B cell (primary cell): ENCODE results near the gene MRPL54. TPM values are rescaled to one million over a fixed set of nuclear protein-coding genes. Genes with fewer than 3 reads are reported as not detected.

Experiments
- ATAC-seq: fragments of 200-7000 bp; cut with Tn5 transposase; one replicate; pipeline ENCODE4 v1.10.0; 2021; ENCODE audit warnings: low read depth, mild to moderate bottlenecking, moderate number of reproducible peaks, moderate library complexity
- CTCF ChIA-PET: fragments of 350-600 bp; sonication (Branson Sonifier 250); formaldehyde crosslinking; loops from one replicate; lab custom pipeline; 2021; ENCODE audit warnings: antibody characterized with exemption, inconsistent platforms; lab: Charles Lee
- POLR2A ChIA-PET: fragments of 350-600 bp; sonication (Branson Sonifier 250); formaldehyde crosslinking; loops from one replicate; lab custom pipeline; 2021; ENCODE audit warnings: antibody characterized with exemption; lab: Charles Lee
- DNase-seq: peaks from one replicate; pipeline ENCODE4 v3.0.0; 2013
- H2AFZ ChIP-seq: 2 replicates; pipeline ENCODE4 v1.6.1; 2012; ENCODE audit warnings: mild to moderate bottlenecking, low read depth, low read length; ENCODE audit not compliant: insufficient read depth, poor library complexity, severe bottlenecking
- H3K27ac ChIP-seq, 2 donors: 1 replicate in 1 of 2; 2 replicates in 1 of 2; pipeline ENCODE4 v1.5.1; 2012 to 2013; ENCODE audit warnings: low read length in 2 of 2, mild to moderate bottlenecking in 2 of 2, moderate library complexity in 1 of 2
- H3K27me3 ChIP-seq, 4 experiments: fragments of 200-600 bp in 1 of 4; sonication (generic) in 1 of 4; replicated peaks in 1 of 4; 1 replicate in 2 of 4; 2 replicates in 2 of 4; pipeline versions ENCODE4 v1.6.1 to v1.7.0; 2013 to 2016; ENCODE audit warnings: low read length in 3 of 4, mild to moderate bottlenecking in 2 of 4, mixed read lengths in 1 of 4, moderate library complexity in 1 of 4; ENCODE audit not compliant: insufficient read depth in 4 of 4, control insufficient read depth in 3 of 4; ENCODE audit errors: control extremely low read depth in 1 of 4
- H3K36me3 ChIP-seq, 2 experiments: replicated peaks in 1 of 2; 1 replicate in 1 of 2; 2 replicates in 1 of 2; pipeline versions ENCODE4 v1.6.1 to v1.7.1; 2013; ENCODE audit warnings: low read length in 1 of 2; ENCODE audit not compliant: insufficient read depth in 2 of 2, control insufficient read depth in 1 of 2; ENCODE audit errors: control extremely low read depth in 1 of 2, extremely low read depth in 1 of 2
- H3K4me1 ChIP-seq, 2 donors: fragments of 200-600 bp in 1 of 2; sonication (generic) in 1 of 2; 1 replicate in 1 of 2; 2 replicates in 1 of 2; pipeline versions ENCODE4 v1.5.1 to v1.6.1; 2013 to 2017; ENCODE audit warnings: low read length in 2 of 2; ENCODE audit not compliant: control insufficient read depth in 2 of 2, insufficient read depth in 2 of 2
- H3K4me2 ChIP-seq: replicated peaks from 2 replicates; pipeline ENCODE3; 2012; ENCODE audit warnings: mild to moderate bottlenecking, low read depth, low read length; ENCODE audit not compliant: poor library complexity, severe bottlenecking
- H3K4me3 ChIP-seq, 5 experiments: fragments of 200-600 bp in 1 of 5; sonication (generic) in 1 of 5; 1 replicate in 3 of 5; 2 replicates in 2 of 5; pipeline versions ENCODE4 v1.5.1 to v1.7.0; 2011 to 2016; ENCODE audit warnings: low read length in 4 of 5, mild to moderate bottlenecking in 4 of 5, low read depth in 2 of 5, control low read depth in 1 of 5, moderate library complexity in 1 of 5; ENCODE audit not compliant: insufficient read depth in 1 of 5; ENCODE audit errors: control extremely low read depth in 1 of 5, extremely low read depth in 1 of 5
- H3K79me2 ChIP-seq: fragments of 200-600 bp; sonication (generic); one replicate; pipeline ENCODE4 v1.6.0; 2016; ENCODE audit warnings: low read length; ENCODE audit not compliant: control insufficient read depth, insufficient read depth
- H3K9ac ChIP-seq: fragments of 200-600 bp; sonication (generic); 2 replicates; pipeline ENCODE4 v1.6.1; 2017; ENCODE audit warnings: mild to moderate bottlenecking, low read length, moderate library complexity
- H3K9me3 ChIP-seq, 3 donors: one replicate each; pipeline versions ENCODE4 v1.6.1 to v1.7.1; 2013; ENCODE audit warnings: low read length in 2 of 3; ENCODE audit not compliant: control insufficient read depth in 2 of 3, insufficient read depth in 1 of 3; ENCODE audit errors: control extremely low read depth in 1 of 3
- H4K20me1 ChIP-seq: 2 replicates; pipeline ENCODE4 v1.6.0; 2012; ENCODE audit warnings: mild to moderate bottlenecking, low read length; ENCODE audit not compliant: insufficient read depth, control insufficient read depth, poor library complexity, severe bottlenecking
- H3K27ac Mint-ChIP-seq: one replicate; pipeline ENCODE4 v1.8.0; 2021; ENCODE audit warnings: mixed read lengths
- H3K27me3 Mint-ChIP-seq: one replicate; pipeline ENCODE4 v1.8.0; 2021; ENCODE audit warnings: mixed read lengths
- H3K4me1 Mint-ChIP-seq: one replicate; pipeline ENCODE4 v1.8.0; 2021; ENCODE audit warnings: mixed read lengths
- H3K4me3 Mint-ChIP-seq: one replicate; pipeline ENCODE4 v1.8.0; 2021; ENCODE audit warnings: mixed read lengths
- H3K9me3 Mint-ChIP-seq: one replicate; pipeline ENCODE4 v1.8.0; 2022; ENCODE audit warnings: mixed read lengths; ENCODE audit not compliant: insufficient read depth
- CTCF ChIP-seq: fragments of 200-600 bp; IDR thresholded peaks from one replicate; pipeline ENCODE4 v1.8.0; 2022; ENCODE audit warnings: antibody characterized with exemption, mild to moderate bottlenecking
- EZH2 ChIP-seq: IDR thresholded peaks from 2 replicates; pipeline ENCODE4 v1.6.1; 2012; ENCODE audit warnings: borderline replicate concordance, low read depth, mild to moderate bottlenecking, moderate library complexity, low read length; ENCODE audit not compliant: insufficient read depth, poor library complexity, severe bottlenecking
- WGBS: methylation state at CpG from one replicate; pipeline ENCODE4 v1.1.5; 2013; ENCODE audit warnings: missing lambda C conversion rate; ENCODE audit not compliant: insufficient coverage; 5-methylcytosine and 5-hydroxymethylcytosine counted together
- intact Hi-C: fragments of 100-400 bp; cut with micrococcal nuclease; formaldehyde crosslinking; loops from one replicate; pipeline ENCODE4 v1.10.0; 2022
- polyA plus RNA-seq: library from polyadenylated mRNA; depleted of rRNA; stranded (reverse); fragments of >200 nt; gene quantifications from 2 replicates; pipeline ENCODE4 v1.2.3, GENCODE V29; 2012
- total RNA-seq, 2 donors: library from RNA; stranded (reverse); fragments of 120-200 nt in 1 of 2; gene quantifications; 1 replicate in 1 of 2; 2 replicates in 1 of 2; pipeline versions ENCODE4 v1.2.3 to v1.2.4, GENCODE V29; 2013 to 2022

MRPL54 gene
- total and polyA plus RNA-seq, 2 donors (not counting 1 experiment from before 2014, with no cell fraction given), result 54.3 to 75.1 TPM

DNA sequence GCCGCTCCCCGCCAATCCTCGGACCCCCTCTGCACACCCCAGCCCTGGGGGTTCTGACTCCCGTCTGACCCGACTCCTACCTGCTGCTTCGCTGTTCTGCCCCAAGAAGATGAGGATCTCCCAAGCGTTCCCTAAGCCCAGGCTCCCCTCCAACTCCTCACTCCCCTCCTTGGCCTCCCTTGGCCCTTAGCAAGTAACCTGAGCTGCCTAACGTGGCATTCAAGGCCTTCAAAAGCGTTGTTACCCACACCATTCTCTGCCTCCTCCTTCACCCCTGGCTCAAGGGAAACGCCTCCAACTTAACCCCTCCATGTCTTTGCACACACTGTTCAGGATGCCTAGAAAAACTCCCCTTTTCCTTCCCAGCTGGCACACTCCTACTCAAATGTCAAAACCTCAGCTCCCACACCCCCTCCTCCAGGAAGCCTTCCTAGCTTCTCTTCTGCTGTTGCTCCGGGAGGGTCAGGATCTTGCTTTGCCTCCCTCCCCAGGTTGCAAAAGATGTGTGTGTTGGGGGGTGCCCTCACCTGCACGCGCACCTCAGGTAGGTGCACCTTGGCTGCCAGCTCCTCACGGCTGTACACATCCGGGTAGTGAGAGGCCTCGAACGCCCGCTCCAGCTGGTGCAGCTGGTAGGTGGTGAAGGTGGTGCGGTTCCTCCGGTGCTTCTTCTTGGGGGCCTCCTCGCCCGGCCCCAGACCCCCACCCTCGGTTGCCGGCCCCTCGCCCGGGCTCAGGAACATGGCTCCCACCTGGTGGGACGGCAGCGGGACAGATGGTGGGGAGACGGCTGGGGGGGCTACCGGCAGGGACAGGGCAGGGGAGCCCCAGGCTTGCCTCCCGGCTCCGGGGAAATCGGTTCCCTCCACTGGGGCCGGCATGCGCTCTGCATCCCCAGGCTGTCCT is 8.8 kb downstream of the MRPL54 start:
- ATAC-seq, result no peak
- Mint-ChIP-seq H3K4me3 (no peak overlapping the region), H3K27me3 (no peaks in the 10 kb centered on the region), H3K4me1 (no peaks in the 10 kb centered on the region), H3K27ac (no peak overlapping the region), H3K9me3 (no peaks in the 10 kb centered on the region)
- Histone ChIP-seq H3K79me2 (peaks cover 7% of the 10 kb centered on the region), H3K4me1 (no peaks in the 10 kb centered on the region), H2AFZ (no peak overlapping the region), H3K9me3 (no peaks in the 10 kb centered on the region), H3K27ac (no peak overlapping the region), H3K27me3 (no peaks in the 10 kb centered on the region), H4K20me1 (peaks cover 33% of the 10 kb centered on the region), H3K4me2 (no peak overlapping the region), H3K4me3 (no peak overlapping the region), H3K9ac (no peak overlapping the region), H3K36me3 (peaks cover 0 to 23% of the 10 kb centered on the region in 2 experiments)
- intact Hi-C loops, result no loop called here
- POLR2A ChIA-PET, result no interaction called here
- DNase-seq, result no peak
- 96% methylated on average over 28 of the region's 35 CpGs for WGBS
- CTCF ChIA-PET, result interaction anchor here (1.0 kb wide), 1 partner anchor 9 kb away, joined by 3 read pairs; the partner anchor contains the start of gene MRPL54
- TF ChIP-seq CTCF (no peak), EZH2 (no peak)

DNA sequence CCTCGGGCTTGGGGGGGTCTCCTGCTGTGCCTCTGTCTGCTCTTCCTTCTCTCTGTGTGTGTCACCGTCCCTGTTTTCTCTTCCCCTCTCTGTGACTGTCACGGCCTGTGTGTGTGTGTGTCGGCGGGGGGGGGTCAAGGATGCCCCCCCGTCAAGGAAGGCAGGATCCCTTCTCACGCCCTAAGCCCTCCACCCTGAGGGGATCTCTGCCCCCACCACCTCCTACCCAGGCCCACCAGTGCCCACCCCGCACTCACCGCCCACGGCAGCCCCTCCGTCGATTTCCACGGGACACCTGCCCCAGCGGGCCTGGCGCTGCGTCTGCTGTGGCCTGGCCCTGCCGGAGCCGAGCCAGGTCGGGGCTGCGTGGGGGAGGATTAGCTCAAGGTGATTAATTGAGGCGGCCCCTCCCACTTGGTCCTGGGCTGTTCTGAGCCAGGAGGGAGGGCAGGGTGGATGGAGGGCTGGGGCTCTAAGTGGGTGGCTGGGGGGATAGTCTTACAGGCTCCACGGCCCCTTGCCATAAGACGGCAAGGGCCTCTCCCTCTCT is 9.5 kb downstream of the MRPL54 start, which contains the start of gene RAX2:
TSS of gene RAX2 (minus strand) at position 323 of the 550 bp plus-strand sequence. CDS start 486 bp downstream, outside the sequence.
- no peaks in the 10 kb centered on the region for H3K4me1 Mint-ChIP-seq
- Histone ChIP-seq H3K27ac (no peak within 1 kb of the TSS), H3K27me3 (no peaks in the 10 kb centered on the region), H3K36me3 (peaks cover 0 to 16% of the 10 kb centered on the region in 2 experiments), H3K4me1 (no peaks in the 10 kb centered on the region), H3K9ac (no peak within 1 kb of the TSS), H2AFZ (no peak within 1 kb of the TSS), H4K20me1 (peaks cover 26% of the 10 kb centered on the region), H3K9me3 (no peaks in the 10 kb centered on the region), H3K79me2 (peaks cover under 1% of the 10 kb centered on the region), H3K4me3 (no peak within 1 kb of the TSS), H3K4me2 (no peak within 1 kb of the TSS)
- intact Hi-C loops, result no loop called here
- no peaks in the 10 kb centered on the region for H3K27me3 Mint-ChIP-seq
- ATAC-seq (no peak), DNase-seq (no peak)
- H3K4me3 Mint-ChIP-seq, result no peak within 1 kb of the TSS
- H3K9me3 Mint-ChIP-seq, result no peaks in the 10 kb centered on the region
- ChIA-PET POLR2A (no interaction called here), CTCF (interaction anchor here (1.0 kb wide), 1 partner anchor 9 kb away, joined by 3 read pairs; the partner anchor contains the start of gene MRPL54)
- no peak within 1 kb of the TSS for H3K27ac Mint-ChIP-seq
- TF ChIP-seq EZH2 (no peak), CTCF (no peak)
- WGBS, result 85% methylated on average over 15 of the region's 23 CpGs
